ENCODE measurements around the gene TSC1. TPM values are rescaled to one million over a fixed set of nuclear protein-coding genes. Genes with fewer than 3 reads are reported as not detected.

TSC1 gene
- total and polyA plus RNA-seq, 2 donors (not counting 3 experiments of a cell fraction or from before 2014, with no cell fraction given) = 43.9 to 51.2 TPM

- no peak overlapping the region for H3K9ac ChIP-seq (replicated peaks; ENCODE audit: extremely low read depth, insufficient read depth, low read length)
- no peaks in the 10 kb centered on the region for H3K79me2 ChIP-seq (ENCODE audit: control insufficient read depth, insufficient read depth, low read length)
- H3K27me3 ChIP-seq (ENCODE audit: control insufficient read depth in 2 of 2, insufficient read depth in 2 of 2, low read length in 2 of 2) = peaks cover 4 to 8% of the 10 kb centered on the region in 2 experiments
- H2AFZ ChIP-seq (ENCODE audit: low read depth, low read length) = no peak overlapping the region
- no peaks in the 10 kb centered on the region for H3K4me1 ChIP-seq (ENCODE audit: control insufficient read depth, extremely low read depth, insufficient read depth, low read length)
- H3K27ac ChIP-seq (ENCODE audit: insufficient read depth, low read depth, low read length) = no peak overlapping the region
- FAIRE-seq (no peak), DNase-seq (ENCODE audit: low read depth, low spot score) (no peak)
- no peak overlapping the region for H3K4me2 ChIP-seq (ENCODE audit: insufficient read depth, low read length)
- BruUV-seq (replicated peaks) = no TSS peak
- no peaks in the 10 kb centered on the region for H3K36me3 ChIP-seq (ENCODE audit: control insufficient read depth in 2 of 2, extremely low read depth in 1 of 2, insufficient read depth in 2 of 2, low read length in 2 of 2)
- POLR2A ChIA-PET = no interaction called here
- no peaks in the 10 kb centered on the region for H3K9me1 ChIP-seq (replicated peaks; ENCODE audit: control insufficient read depth, extremely low read depth, insufficient read depth, low read length)
- dilution Hi-C loops (cut with MboI; ENCODE audit: extremely low pct_ligation_motif_present, low sequenced_read_pairs) (no loop called here), intact Hi-C loops (cut with micrococcal nuclease) (loop anchor here (10.0 kb wide), 1 partner anchor 168 kb away; no protein-coding TSS in a partner anchor)
- CTCF ChIA-PET = interaction anchor here (0.7 to 2.0 kb wide), 10 partner anchors 10 to 558 kb away, joined by 3 to 5 read pairs (median 3); no protein-coding TSS in a partner anchor
- no peak for TF ChIP-seq POLR2AphosphoS5 (IDR thresholded peaks at IDR 0.05; ENCODE audit: insufficient read depth, low read depth, low read length)
- TF ChIP-seq, protein P1, sequence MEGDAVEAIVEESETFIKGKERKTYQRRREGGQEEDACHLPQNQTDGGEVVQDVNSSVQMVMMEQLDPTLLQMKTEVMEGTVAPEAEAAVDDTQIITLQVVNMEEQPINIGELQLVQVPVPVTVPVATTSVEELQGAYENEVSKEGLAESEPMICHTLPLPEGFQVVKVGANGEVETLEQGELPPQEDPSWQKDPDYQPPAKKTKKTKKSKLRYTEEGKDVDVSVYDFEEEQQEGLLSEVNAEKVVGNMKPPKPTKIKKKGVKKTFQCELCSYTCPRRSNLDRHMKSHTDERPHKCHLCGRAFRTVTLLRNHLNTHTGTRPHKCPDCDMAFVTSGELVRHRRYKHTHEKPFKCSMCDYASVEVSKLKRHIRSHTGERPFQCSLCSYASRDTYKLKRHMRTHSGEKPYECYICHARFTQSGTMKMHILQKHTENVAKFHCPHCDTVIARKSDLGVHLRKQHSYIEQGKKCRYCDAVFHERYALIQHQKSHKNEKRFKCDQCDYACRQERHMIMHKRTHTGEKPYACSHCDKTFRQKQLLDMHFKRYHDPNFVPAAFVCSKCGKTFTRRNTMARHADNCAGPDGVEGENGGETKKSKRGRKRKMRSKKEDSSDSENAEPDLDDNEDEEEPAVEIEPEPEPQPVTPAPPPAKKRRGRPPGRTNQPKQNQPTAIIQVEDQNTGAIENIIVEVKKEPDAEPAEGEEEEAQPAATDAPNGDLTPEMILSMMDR (IDR thresholded peaks at IDR 0.05; ENCODE audit: extremely low read depth in 1 of 2, insufficient read depth in 1 of 2, low read depth in 1 of 2, low read length in 2 of 2) = no peak
- TF ChIP-seq JUN (IDR thresholded peaks at IDR 0.05; ENCODE audit: borderline replicate concordance, insufficient read depth, insufficient read length, low read depth) = no peak
- TF ChIP-seq MYC (IDR thresholded peaks at IDR 0.05; ENCODE audit: low read depth, low read length) = no peak
- no peak for TF ChIP-seq MAX (IDR thresholded peaks at IDR 0.05; ENCODE audit: insufficient read depth, insufficient read length)
- TF ChIP-seq GATA2 (IDR thresholded peaks at IDR 0.05; ENCODE audit: insufficient read depth, insufficient read length, low read depth, low read length) = no peak
- TF ChIP-seq FOS (IDR thresholded peaks at IDR 0.05; ENCODE audit: borderline replicate concordance, insufficient read depth, low read length) = no peak
- no peak for TF ChIP-seq POLR2A (IDR thresholded peaks at IDR 0.05; ENCODE audit: low read depth, low read length)
- H3K4me3 ChIP-seq (replicated peaks in 1 of 3; ENCODE audit: insufficient read depth in 1 of 3, low read depth in 1 of 3, low read length in 3 of 3) = no peak overlapping the region
- no peaks in the 10 kb centered on the region for H4K20me1 ChIP-seq (replicated peaks; ENCODE audit: control insufficient read depth, extremely low read depth, insufficient read depth, low read length)
- H3K9me3 ChIP-seq (replicated peaks; ENCODE audit: control insufficient read depth, insufficient read depth, low read length) = no peaks in the 10 kb centered on the region
Measured at GRCh38 chr9:132973166-132973565, 28.8 kb upstream of the TSC1 start.
